OCI-LY3 (cell line): ENCODE results near the gene GFPT1.

Experiments used
- H2AFZ ChIP-seq: fragments of 200-600, 300-600 bp; shearing (Covaris generic); 2 replicates; pipeline ENCODE4 v1.6.0; 2014; ENCODE audit warnings: antibody characterized with exemption, low read depth, low read length
- H3K27ac ChIP-seq: fragments of 200-600, 300-600 bp; sonication (generic); 2 replicates; pipeline ENCODE4 v1.5.1; 2014; ENCODE audit warnings: mild to moderate bottlenecking, low read length, moderate library complexity, mixed read lengths
- H3K27me3 ChIP-seq: fragments of 200-600, 300-600 bp; sonication (generic); 2 replicates; pipeline ENCODE4 v1.6.1; 2014; ENCODE audit warnings: low read depth, low read length, mixed read lengths
- H3K36me3 ChIP-seq: fragments of 200-600, 300-600 bp; sonication (generic); replicated peaks from 2 replicates; pipeline ENCODE3; 2014; ENCODE audit warnings: low read depth, low read length, mixed read lengths
- H3K4me1 ChIP-seq: fragments of 300-600, 200-600 bp; sonication (generic); 2 replicates; pipeline ENCODE4 v1.6.1; 2014; ENCODE audit warnings: low read length, mixed read lengths
- H3K4me2 ChIP-seq: fragments of 200-600, 300-600 bp; sonication (generic); 2 replicates; pipeline ENCODE4 v1.6.1; 2014; ENCODE audit warnings: low read length, mixed read lengths
- H3K4me3 ChIP-seq: fragments of 300-600, 200-600 bp; sonication (generic); 2 replicates; pipeline ENCODE4 v1.5.1; 2014; ENCODE audit warnings: antibody characterized with exemption, mild to moderate bottlenecking, low read length, moderate library complexity
- H3K79me2 ChIP-seq: fragments of 300-600, 200-600 bp; shearing (Covaris generic); 2 replicates; pipeline ENCODE4 v1.6.1; 2014; ENCODE audit warnings: mild to moderate bottlenecking, low read length, mixed read lengths
- H3K9ac ChIP-seq: fragments of 300-600, 200-600 bp; shearing (Covaris generic); 2 replicates; pipeline ENCODE4 v1.6.0; 2014; ENCODE audit warnings: mild to moderate bottlenecking, low read length, moderate library complexity
- H3K9me3 ChIP-seq: fragments of 200-600, 300-600 bp; shearing (Covaris generic); 2 replicates; pipeline ENCODE4 v1.6.1; 2014; ENCODE audit warnings: low read length, mixed read lengths; ENCODE audit not compliant: insufficient read depth
- H4K20me1 ChIP-seq: fragments of 200-600, 300-600 bp; sonication (generic); 2 replicates; pipeline ENCODE4 v1.6.1; 2016; ENCODE audit warnings: low read length, mixed read lengths; ENCODE audit not compliant: insufficient read depth
- CTCF ChIP-seq: fragments of 200-600, 300-600 bp; sonication (generic); IDR thresholded peaks from 2 replicates; pipeline ENCODE4 v1.5.1; 2014; ENCODE audit warnings: antibody characterized with exemption, low read length, low read depth
- EZH2phosphoT487 ChIP-seq: fragments of 200-600 bp; shearing (Covaris generic); IDR thresholded peaks from 2 replicates; pipeline ENCODE4 v1.6.1; 2018; ENCODE audit warnings: antibody characterized with exemption, mixed run types, low read depth

GFPT1 gene

GRCh38 chr2:69298862-69299261, 88.2 kb downstream of the GFPT1 start:
- Histone ChIP-seq H3K79me2 (no peaks in the 10 kb centered on the region), H2AFZ (no peak overlapping the region), H3K36me3 (no peaks in the 10 kb centered on the region), H3K4me1 (no peaks in the 10 kb centered on the region), H4K20me1 (no peaks in the 10 kb centered on the region), H3K4me3 (no peak overlapping the region), H3K27me3 (peaks cover 6% of the 10 kb centered on the region), H3K9me3 (no peaks in the 10 kb centered on the region), H3K27ac (no peak overlapping the region), H3K9ac (no peak overlapping the region), H3K4me2 (no peak overlapping the region)
- TF ChIP-seq CTCF, result no peak
- TF ChIP-seq EZH2phosphoT487, result no peak

GRCh38 chr2:69298261-69298660, 88.8 kb downstream of the GFPT1 start:
- no peaks in the 10 kb centered on the region for H3K36me3 ChIP-seq
- no peaks in the 10 kb centered on the region for H4K20me1 ChIP-seq
- TF ChIP-seq EZH2phosphoT487, result no peak
- no peak overlapping the region for H3K4me2 ChIP-seq
- H3K27me3 ChIP-seq, result peaks cover 4% of the 10 kb centered on the region
- H3K4me1 ChIP-seq, result no peaks in the 10 kb centered on the region
- no peak overlapping the region for H2AFZ ChIP-seq
- H3K9ac ChIP-seq, result no peak overlapping the region
- no peak overlapping the region for H3K4me3 ChIP-seq
- H3K9me3 ChIP-seq, result no peaks in the 10 kb centered on the region
- H3K79me2 ChIP-seq, result no peaks in the 10 kb centered on the region
- H3K27ac ChIP-seq, result no peak overlapping the region

- Histone ChIP-seq H3K27me3 (peaks cover 4% of the 10 kb centered on the region), H3K9me3 (no peaks in the 10 kb centered on the region), H3K36me3 (no peaks in the 10 kb centered on the region), H3K4me1 (no peaks in the 10 kb centered on the region), H3K27ac (no peak overlapping the region), H3K79me2 (no peaks in the 10 kb centered on the region), H3K4me2 (no peak overlapping the region), H3K9ac (no peak overlapping the region), H4K20me1 (no peaks in the 10 kb centered on the region), H3K4me3 (no peak overlapping the region), H2AFZ (no peak overlapping the region)
- TF ChIP-seq EZH2phosphoT487 (no peak), CTCF (no peak)
Observed at GRCh38 chr2:69297216-69297615, 89.8 kb downstream of the GFPT1 start.

GRCh38 chr2:69296421-69296820, 90.6 kb downstream of the GFPT1 start:
- Histone ChIP-seq H3K27me3 (peaks cover 4% of the 10 kb centered on the region), H3K79me2 (no peaks in the 10 kb centered on the region), H3K4me3 (no peak overlapping the region), H3K27ac (no peak overlapping the region), H4K20me1 (no peaks in the 10 kb centered on the region), H3K9ac (no peak overlapping the region), H3K4me1 (no peaks in the 10 kb centered on the region), H3K4me2 (no peak overlapping the region), H3K9me3 (no peaks in the 10 kb centered on the region), H2AFZ (no peak overlapping the region), H3K36me3 (no peaks in the 10 kb centered on the region)
- TF ChIP-seq CTCF (no peak), EZH2phosphoT487 (no peak)

- Histone ChIP-seq H3K79me2 (no peaks in the 10 kb centered on the region), H3K9me3 (no peaks in the 10 kb centered on the region), H3K36me3 (no peaks in the 10 kb centered on the region), H3K27me3 (no peaks in the 10 kb centered on the region), H3K4me2 (no peak overlapping the region), H3K9ac (no peak overlapping the region), H2AFZ (no peak overlapping the region), H4K20me1 (no peaks in the 10 kb centered on the region), H3K27ac (no peak overlapping the region), H3K4me1 (no peaks in the 10 kb centered on the region), H3K4me3 (no peak overlapping the region)
- TF ChIP-seq EZH2phosphoT487 (no peak), CTCF (no peak)
Observed at GRCh38 chr2:69292256-69292655, 94.8 kb downstream of the GFPT1 start.
